HepG2 (cell line): ENCODE data around the gene CAMK2D. TPM values are rescaled to one million over a fixed set of nuclear protein-coding genes. Genes with fewer than 3 reads are reported as not detected.

ENCODE experiments used
- ATAC-seq: fragments of 200-7000 bp; cut with Tn5 transposase; 3 replicates; pipeline ENCODE4 v1.9.1; 2020; ENCODE audit warnings: mild to moderate bottlenecking, moderate library complexity
- BruUV-seq: library from RNA; stranded (reverse); fragments of 400-500 nt; replicated peaks from 2 replicates; lab custom pipeline; 2021; lab: Mats Ljungman, UMichigan
- CTCF ChIA-PET: fragments of 300-600 bp; formaldehyde crosslinking; extraction: SDS; loops from one replicate; lab custom pipeline; 2021; ENCODE audit warnings: low total read pairs, inconsistent platforms, low intra/inter-chr PET ratio; lab: Yijun Ruan, JAX
- POLR2A ChIA-PET: fragments of 350-600 bp; sonication (Branson Sonifier 250); formaldehyde crosslinking; loops from one replicate; lab custom pipeline; 2020; ENCODE audit warnings: antibody characterized with exemption, inconsistent platforms; lab: Yijun Ruan, JAX
- DNase-seq: peaks from one replicate; pipeline ENCODE4 v3.0.0-alpha.2; 2015; ENCODE audit warnings: low spot score
- FAIRE-seq: peaks from 3 replicates; lab custom pipeline; 2011; peaks lifted over from hg19 to GRCh38; lab: Jason Lieb, UNC
- H2AFZ ChIP-seq: one replicate; pipeline ENCODE4 v1.6.1; 2011; ENCODE audit warnings: low read length, inconsistent platforms
- H3K27ac ChIP-seq: fragments of 300-600 bp; 3 replicates; pipeline ENCODE4 v1.8.0; 2011; ENCODE audit warnings: mixed run types, mild to moderate bottlenecking, mixed read lengths, low read length, inconsistent platforms; ENCODE audit not compliant: insufficient read depth; ENCODE audit errors: extremely low read length
- H3K27me3 ChIP-seq, 2 experiments: fragments of 200-600 bp in 1 of 2; 2 replicates in 1 of 2; 3 replicates in 1 of 2; pipeline versions ENCODE4 v1.6.0 to v1.8.0; 2011; ENCODE audit warnings: low read length in 2 of 2, mild to moderate bottlenecking in 2 of 2, moderate library complexity in 2 of 2, inconsistent platforms in 1 of 2; ENCODE audit not compliant: insufficient read depth in 2 of 2, control insufficient read depth in 1 of 2
- H3K36me3 ChIP-seq, 2 experiments: fragments of 200-600 bp in 1 of 2; replicated peaks in 1 of 2; 2 replicates in 1 of 2; 3 replicates in 1 of 2; pipeline versions ENCODE4 v1.5.1 to v1.8.0; 2011; ENCODE audit warnings: low read length in 2 of 2, inconsistent platforms in 1 of 2; ENCODE audit not compliant: insufficient read depth in 2 of 2, control insufficient read depth in 1 of 2
- H3K4me1 ChIP-seq: 2 replicates; pipeline ENCODE4 v1.5.1; 2012; ENCODE audit warnings: low read length, inconsistent platforms; ENCODE audit not compliant: insufficient read depth
- H3K4me2 ChIP-seq: 2 replicates; pipeline ENCODE4 v1.6.0; 2011; ENCODE audit warnings: low read depth, low read length, inconsistent platforms
- H3K4me3 ChIP-seq, 3 experiments: fragments of 200-600 bp in 1 of 3; sonication (generic), shearing (Covaris generic) in 1 of 3; replicated peaks in 1 of 3; 2 replicates each; pipeline ENCODE4 v1.5.1; 2011 to 2016; ENCODE audit warnings: low read length in 3 of 3, inconsistent platforms in 2 of 3, low read depth in 2 of 3, mild to moderate bottlenecking in 2 of 3, control low read depth in 1 of 3, mixed read lengths in 1 of 3; ENCODE audit not compliant: insufficient read depth in 1 of 3
- H3K79me2 ChIP-seq: one replicate; pipeline ENCODE4 v1.6.1; 2011; ENCODE audit warnings: low read length, inconsistent platforms; ENCODE audit not compliant: insufficient read depth
- H3K9ac ChIP-seq: 2 replicates; pipeline ENCODE4 v1.6.0; 2011; ENCODE audit warnings: mild to moderate bottlenecking, low read depth, low read length, inconsistent platforms; ENCODE audit not compliant: insufficient read depth
- H3K9me3 ChIP-seq: 2 replicates; pipeline ENCODE4 v1.5.1; 2012; ENCODE audit warnings: mild to moderate bottlenecking, low read length
- H4K20me1 ChIP-seq: 2 replicates; pipeline ENCODE4 v1.6.0; 2011; ENCODE audit warnings: inconsistent platforms, mild to moderate bottlenecking, low read length, moderate library complexity; ENCODE audit not compliant: insufficient read depth
- CCAR2 ChIP-seq: fragments of 200-400 bp; formaldehyde crosslinking; optimal IDR thresholded peaks from 2 replicates; pipeline ENCODE3; 2018; ENCODE audit warnings: low read depth, mild to moderate bottlenecking, low read length, moderate library complexity
- CCDC6 ChIP-seq: sonication (generic); formaldehyde crosslinking; IDR thresholded peaks from 2 replicates; pipeline ENCODE4 v1.8.1; 2022; ENCODE audit warnings: mild to moderate bottlenecking, missing genetic modification reagents, moderate library complexity
- ETV5 ChIP-seq: IDR thresholded peaks from 2 replicates; pipeline ENCODE4 v1.6.1; 2018; ENCODE audit warnings: missing biosample characterization, missing genetic modification reagents, inconsistent platforms, borderline replicate concordance
- MBD4 ChIP-seq: IDR thresholded peaks from 2 replicates; pipeline ENCODE4 v1.6.1; 2012; ENCODE audit warnings: low read length, inconsistent platforms, borderline replicate concordance
- MTA3 ChIP-seq: sonication (generic); formaldehyde crosslinking; IDR thresholded peaks from 2 replicates; pipeline ENCODE4 v1.4.0; 2020; ENCODE audit warnings: missing genetic modification reagents
- NBN ChIP-seq: fragments of 450-650 bp; conservative IDR thresholded peaks from 2 replicates; pipeline ENCODE4 v1.6.1; 2017
- RFX5 ChIP-seq: IDR thresholded peaks from 2 replicates; pipeline ENCODE4 v1.6.1; 2011; ENCODE audit warnings: low read depth, low read length, improper control_type of control experiment
- TARDBP ChIP-seq: sonication (generic); formaldehyde crosslinking; IDR thresholded peaks from 2 replicates; pipeline ENCODE4 v1.8.0; 2022; ENCODE audit warnings: mild to moderate bottlenecking, missing genetic modification reagents
- U2AF1 ChIP-seq: fragments of 200-400 bp; formaldehyde crosslinking; optimal IDR thresholded peaks from 2 replicates; pipeline ENCODE3; 2017; ENCODE audit warnings: mild to moderate bottlenecking, low read depth, low read length
- ZBTB38 ChIP-seq: sonication (generic); formaldehyde crosslinking; IDR thresholded peaks from 2 replicates; pipeline ENCODE4 v1.5.1; 2020; ENCODE audit warnings: mild to moderate bottlenecking, missing genetic modification reagents
- ZMAT3 ChIP-seq: sonication (generic); formaldehyde crosslinking; conservative IDR thresholded peaks from 2 replicates; pipeline ENCODE4 v1.7.0; 2021; ENCODE audit warnings: missing genetic modification reagents
- ZNF292 ChIP-seq: sonication (generic); formaldehyde crosslinking; IDR thresholded peaks from 2 replicates; pipeline ENCODE4 v1.8.1; 2022; ENCODE audit warnings: mild to moderate bottlenecking, low read depth, missing genetic modification reagents, borderline replicate concordance
- ZNF329 ChIP-seq: sonication (generic); formaldehyde crosslinking; IDR thresholded peaks from 2 replicates; pipeline ENCODE4 v1.9.0; 2021; ENCODE audit warnings: low read depth, mild to moderate bottlenecking, missing genetic modification reagents
- WGBS: methylation state at CpG from one replicate; pipeline ENCODE4 v1.1.6; 2017; ENCODE audit warnings: low lambda C conversion rate; 5-methylcytosine and 5-hydroxymethylcytosine counted together
- in situ Hi-C: cut with HindIII; loops from 2 replicates; pipeline ENCODE4 v1.10.0; 2017; ENCODE audit warnings: low pct_unique_long_range_greater_than_20kb; ENCODE audit not compliant: extremely low pct_ligation_motif_present
- intact Hi-C: fragments of 100-400 bp; cut with micrococcal nuclease; formaldehyde crosslinking; loops from one replicate; pipeline ENCODE4 v1.10.0; 2022; ENCODE audit not compliant: unreplicated experiment
- polyA plus RNA-seq, 8 experiments: library from polyadenylated mRNA; depleted of rRNA in 3 of 8; stranded (reverse) in 7 of 8; unstranded in 1 of 8; fragments of >200 nt; fragmentation: Illumina TruSeq in 4 of 8; extraction: Trizol in 4 of 8; gene quantifications; 2 replicates each; pipeline versions ENCODE4 v1.2.1 to v1.2.3, GENCODE V29; 2011 to 2016; ENCODE audit warnings: low read depth in 4 of 8, missing spikeins in 1 of 8, mixed read lengths in 1 of 8; ENCODE audit not compliant: insufficient read depth in 1 of 8
- total RNA-seq, 5 experiments: library from RNA; depleted of rRNA; stranded (reverse); fragments of >200 nt; fragmentation: Illumina TruSeq; extraction: Trizol; gene quantifications; 2 replicates each; pipeline ENCODE4 v1.2.3, GENCODE V29; 2016; ENCODE audit warnings: low read depth in 1 of 5
- TF ChIP-seq, protein P1 (sequence below): sonication (generic); formaldehyde crosslinking; IDR thresholded peaks from 2 replicates; pipeline ENCODE4 v1.5.0; 2020; ENCODE audit warnings: missing genetic modification reagents
- TF ChIP-seq, protein P2 (sequence below): sonication (generic); formaldehyde crosslinking; IDR thresholded peaks from 2 replicates; pipeline ENCODE4 v1.5.1; 2020; ENCODE audit warnings: missing genetic modification reagents, mild to moderate bottlenecking, borderline replicate concordance
- TF ChIP-seq, protein P3 (sequence below): sonication (generic); formaldehyde crosslinking; IDR thresholded peaks from 2 replicates; pipeline ENCODE4 v1.4.0; 2020; ENCODE audit warnings: mild to moderate bottlenecking, missing genetic modification reagents
- TF ChIP-seq, protein P4 (sequence below): sonication (generic); formaldehyde crosslinking; IDR thresholded peaks from 2 replicates; pipeline ENCODE4 v1.8.0; 2022; ENCODE audit warnings: mild to moderate bottlenecking, missing genetic modification reagents, moderate library complexity

Gene CAMK2D
- total and polyA plus RNA-seq, 2 of the 13 experiments (the other 11 are each of a cell fraction or from before 2014, with no cell fraction given), result 18.0 to 65.4 TPM

DNA sequence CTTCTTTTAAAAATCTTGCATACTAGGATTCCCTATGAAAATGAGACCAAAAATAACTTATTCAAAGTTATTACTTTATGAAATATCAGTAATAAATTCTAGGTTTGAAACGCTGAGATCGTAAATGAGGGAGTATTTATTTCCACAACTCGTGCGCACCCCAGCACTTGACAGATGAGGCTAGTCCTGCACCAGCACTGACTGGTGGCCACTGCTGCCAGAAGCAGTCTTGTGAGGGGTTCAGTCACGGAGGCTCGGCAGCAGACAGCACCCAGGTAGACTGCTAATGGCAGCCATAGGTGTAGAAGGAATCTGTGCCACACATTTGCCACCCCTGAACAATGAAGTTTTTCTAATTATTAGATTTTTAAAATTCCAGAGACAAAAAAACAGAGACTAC is 248.7 kb downstream of the CAMK2D start:
- no peaks in the 10 kb centered on the region for H4K20me1 ChIP-seq
- H3K9ac ChIP-seq, result no peak overlapping the region
- ChIA-PET POLR2A (no interaction called here), CTCF (no interaction called here)
- no peak for ATAC-seq
- TF ChIP-seq MBD4, result no peak
- no peak for TF ChIP-seq TARDBP (CRISPR knock-in tag)
- TF ChIP-seq, protein P1, sequence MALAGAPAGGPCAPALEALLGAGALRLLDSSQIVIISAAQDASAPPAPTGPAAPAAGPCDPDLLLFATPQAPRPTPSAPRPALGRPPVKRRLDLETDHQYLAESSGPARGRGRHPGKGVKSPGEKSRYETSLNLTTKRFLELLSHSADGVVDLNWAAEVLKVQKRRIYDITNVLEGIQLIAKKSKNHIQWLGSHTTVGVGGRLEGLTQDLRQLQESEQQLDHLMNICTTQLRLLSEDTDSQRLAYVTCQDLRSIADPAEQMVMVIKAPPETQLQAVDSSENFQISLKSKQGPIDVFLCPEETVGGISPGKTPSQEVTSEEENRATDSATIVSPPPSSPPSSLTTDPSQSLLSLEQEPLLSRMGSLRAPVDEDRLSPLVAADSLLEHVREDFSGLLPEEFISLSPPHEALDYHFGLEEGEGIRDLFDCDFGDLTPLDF, result no peak
- TF ChIP-seq, protein P2, sequence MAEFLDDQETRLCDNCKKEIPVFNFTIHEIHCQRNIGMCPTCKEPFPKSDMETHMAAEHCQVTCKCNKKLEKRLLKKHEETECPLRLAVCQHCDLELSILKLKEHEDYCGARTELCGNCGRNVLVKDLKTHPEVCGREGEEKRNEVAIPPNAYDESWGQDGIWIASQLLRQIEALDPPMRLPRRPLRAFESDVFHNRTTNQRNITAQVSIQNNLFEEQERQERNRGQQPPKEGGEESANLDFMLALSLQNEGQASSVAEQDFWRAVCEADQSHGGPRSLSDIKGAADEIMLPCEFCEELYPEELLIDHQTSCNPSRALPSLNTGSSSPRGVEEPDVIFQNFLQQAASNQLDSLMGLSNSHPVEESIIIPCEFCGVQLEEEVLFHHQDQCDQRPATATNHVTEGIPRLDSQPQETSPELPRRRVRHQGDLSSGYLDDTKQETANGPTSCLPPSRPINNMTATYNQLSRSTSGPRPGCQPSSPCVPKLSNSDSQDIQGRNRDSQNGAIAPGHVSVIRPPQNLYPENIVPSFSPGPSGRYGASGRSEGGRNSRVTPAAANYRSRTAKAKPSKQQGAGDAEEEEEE, result no peak
- TF ChIP-seq, protein P3, sequence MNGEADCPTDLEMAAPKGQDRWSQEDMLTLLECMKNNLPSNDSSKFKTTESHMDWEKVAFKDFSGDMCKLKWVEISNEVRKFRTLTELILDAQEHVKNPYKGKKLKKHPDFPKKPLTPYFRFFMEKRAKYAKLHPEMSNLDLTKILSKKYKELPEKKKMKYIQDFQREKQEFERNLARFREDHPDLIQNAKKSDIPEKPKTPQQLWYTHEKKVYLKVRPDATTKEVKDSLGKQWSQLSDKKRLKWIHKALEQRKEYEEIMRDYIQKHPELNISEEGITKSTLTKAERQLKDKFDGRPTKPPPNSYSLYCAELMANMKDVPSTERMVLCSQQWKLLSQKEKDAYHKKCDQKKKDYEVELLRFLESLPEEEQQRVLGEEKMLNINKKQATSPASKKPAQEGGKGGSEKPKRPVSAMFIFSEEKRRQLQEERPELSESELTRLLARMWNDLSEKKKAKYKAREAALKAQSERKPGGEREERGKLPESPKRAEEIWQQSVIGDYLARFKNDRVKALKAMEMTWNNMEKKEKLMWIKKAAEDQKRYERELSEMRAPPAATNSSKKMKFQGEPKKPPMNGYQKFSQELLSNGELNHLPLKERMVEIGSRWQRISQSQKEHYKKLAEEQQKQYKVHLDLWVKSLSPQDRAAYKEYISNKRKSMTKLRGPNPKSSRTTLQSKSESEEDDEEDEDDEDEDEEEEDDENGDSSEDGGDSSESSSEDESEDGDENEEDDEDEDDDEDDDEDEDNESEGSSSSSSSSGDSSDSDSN, result no peak
- no peak for TF ChIP-seq NBN
- TF ChIP-seq CCAR2, result no peak
- TF ChIP-seq MTA3 (CRISPR knock-in tag), result no peak
- no peak for TF ChIP-seq RFX5
- no peak for TF ChIP-seq U2AF1
- TF ChIP-seq ZNF292, result no peak
- no peak for TF ChIP-seq ZNF329 (CRISPR knock-in tag)
- no peak for TF ChIP-seq CCDC6 (CRISPR knock-in tag)
- TF ChIP-seq ZMAT3, result no peak
- no peak for TF ChIP-seq ETV5 (CRISPR knock-in tag)
- TF ChIP-seq, protein P4, sequence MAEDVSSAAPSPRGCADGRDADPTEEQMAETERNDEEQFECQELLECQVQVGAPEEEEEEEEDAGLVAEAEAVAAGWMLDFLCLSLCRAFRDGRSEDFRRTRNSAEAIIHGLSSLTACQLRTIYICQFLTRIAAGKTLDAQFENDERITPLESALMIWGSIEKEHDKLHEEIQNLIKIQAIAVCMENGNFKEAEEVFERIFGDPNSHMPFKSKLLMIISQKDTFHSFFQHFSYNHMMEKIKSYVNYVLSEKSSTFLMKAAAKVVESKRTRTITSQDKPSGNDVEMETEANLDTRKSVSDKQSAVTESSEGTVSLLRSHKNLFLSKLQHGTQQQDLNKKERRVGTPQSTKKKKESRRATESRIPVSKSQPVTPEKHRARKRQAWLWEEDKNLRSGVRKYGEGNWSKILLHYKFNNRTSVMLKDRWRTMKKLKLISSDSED (CRISPR knock-in tag), result no peak
- no peak for TF ChIP-seq ZBTB38 (CRISPR knock-in tag)
- BruUV-seq, result no TSS peak
- WGBS, result over 99% methylated on average over 6 of the region's 6 CpGs
- no peaks in the 10 kb centered on the region for H3K27me3 ChIP-seq
- H3K4me2 ChIP-seq, result no peak overlapping the region
- DNase-seq, result no peak
- in situ Hi-C loops (no loop called here), intact Hi-C loops (no loop called here)
- no peak overlapping the region for H3K27ac ChIP-seq
- H2AFZ ChIP-seq, result no peak overlapping the region
- H3K9me3 ChIP-seq, result no peaks in the 10 kb centered on the region
- no peak overlapping the region for H3K4me3 ChIP-seq
- H3K4me1 ChIP-seq, result no peaks in the 10 kb centered on the region
- H3K79me2 ChIP-seq, result no peaks in the 10 kb centered on the region
- FAIRE-seq, result no peak
- peaks cover 6 to 33% of the 10 kb centered on the region in 2 experiments for H3K36me3 ChIP-seq
